Cardiac muscle cell (in vitro differentiated cells and primary cell): ENCODE measurements around the gene ALDH1A3. TPM values are rescaled to one million over a fixed set of nuclear protein-coding genes. Genes with fewer than 3 reads are reported as not detected.

Experiments
- DNase-seq, 2 donors: peaks; one replicate each; pipeline versions ENCODE4 v3.0.0 to v3.0.0-alpha.2; 2010 to 2017; ENCODE audit warnings: low read depth in 1 of 2, low spot score in 1 of 2
- H3K27ac ChIP-seq: fragments of 200-600 bp; sonication (generic); 2 replicates; pipeline ENCODE4 v1.5.1; 2016
- H3K27me3 ChIP-seq: fragments of 200-600 bp; sonication (generic); 2 replicates; pipeline ENCODE4 v1.6.0; 2016; ENCODE audit warnings: control low read depth
- H3K36me3 ChIP-seq: fragments of 200-600 bp; sonication (generic); 2 replicates; pipeline ENCODE4 v1.5.1; 2016; ENCODE audit warnings: control low read depth
- H3K4me1 ChIP-seq: fragments of 200-600 bp; sonication (generic); 2 replicates; pipeline ENCODE4 v1.8.1; 2017; ENCODE audit warnings: low read depth, mild to moderate bottlenecking, mixed run types
- H3K4me3 ChIP-seq: fragments of 200-600 bp; sonication (generic); 2 replicates; pipeline ENCODE4 v1.5.1; 2016; ENCODE audit warnings: mild to moderate bottlenecking
- H3K9me3 ChIP-seq: fragments of 200-600 bp; sonication (generic); 2 replicates; pipeline ENCODE4 v1.5.1; 2017; ENCODE audit warnings: low read depth, mild to moderate bottlenecking, control low read depth
- polyA plus RNA-seq: library from polyadenylated mRNA; unstranded; fragments of >200 nt; fragmentation: Nextera tagmentation; extraction: Ambion mirVana; gene quantifications from 2 replicates; pipeline ENCODE4 v1.2.1, GENCODE V29; 2016
- total RNA-seq: library from RNA; depleted of rRNA; stranded (reverse); fragments of >200 nt; gene quantifications from 2 replicates; pipeline ENCODE4 v1.2.3, GENCODE V29; 2016
- TF ChIP-seq, protein P1 (sequence below): IDR thresholded peaks from 2 replicates; pipeline ENCODE4 v1.5.1; 2012; ENCODE audit warnings: low read depth, mild to moderate bottlenecking, low read length

Gene ALDH1A3
- total and polyA plus RNA-seq, 2 experiments from 2014 or later, result 0.28 TPM; not detected in 1

DNA sequence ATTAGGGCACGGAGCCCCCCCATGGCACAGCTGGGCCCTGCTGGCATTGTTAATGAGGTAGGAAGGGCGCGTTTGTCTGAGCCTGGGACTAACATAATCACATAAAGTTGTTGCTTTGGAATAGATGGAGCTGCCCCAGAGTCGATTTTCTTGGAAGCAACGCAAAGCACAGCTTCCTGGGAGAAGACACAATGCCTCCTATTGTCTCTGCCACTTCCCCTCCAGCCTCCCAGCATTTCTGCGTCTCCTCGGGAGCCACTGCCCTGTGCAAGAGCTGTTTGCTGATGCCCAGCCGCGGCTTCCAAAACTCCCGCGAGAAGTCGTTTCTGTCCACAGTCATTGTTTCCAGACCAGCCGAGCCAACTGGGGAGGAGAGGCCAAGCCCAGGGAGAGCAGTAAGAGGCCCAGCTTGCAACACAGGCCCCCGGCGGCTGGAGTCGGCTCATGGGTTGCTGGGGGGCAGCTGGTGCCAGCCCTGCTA lies 18.1 kb upstream of the ALDH1A3 start:
- Histone ChIP-seq H3K36me3 (no peaks in the 10 kb centered on the region), H3K27ac (no peak overlapping the region), H3K27me3 (no peaks in the 10 kb centered on the region), H3K9me3 (no peaks in the 10 kb centered on the region), H3K4me1 (no peaks in the 10 kb centered on the region), H3K4me3 (no peak overlapping the region)
- TF ChIP-seq, protein P1, sequence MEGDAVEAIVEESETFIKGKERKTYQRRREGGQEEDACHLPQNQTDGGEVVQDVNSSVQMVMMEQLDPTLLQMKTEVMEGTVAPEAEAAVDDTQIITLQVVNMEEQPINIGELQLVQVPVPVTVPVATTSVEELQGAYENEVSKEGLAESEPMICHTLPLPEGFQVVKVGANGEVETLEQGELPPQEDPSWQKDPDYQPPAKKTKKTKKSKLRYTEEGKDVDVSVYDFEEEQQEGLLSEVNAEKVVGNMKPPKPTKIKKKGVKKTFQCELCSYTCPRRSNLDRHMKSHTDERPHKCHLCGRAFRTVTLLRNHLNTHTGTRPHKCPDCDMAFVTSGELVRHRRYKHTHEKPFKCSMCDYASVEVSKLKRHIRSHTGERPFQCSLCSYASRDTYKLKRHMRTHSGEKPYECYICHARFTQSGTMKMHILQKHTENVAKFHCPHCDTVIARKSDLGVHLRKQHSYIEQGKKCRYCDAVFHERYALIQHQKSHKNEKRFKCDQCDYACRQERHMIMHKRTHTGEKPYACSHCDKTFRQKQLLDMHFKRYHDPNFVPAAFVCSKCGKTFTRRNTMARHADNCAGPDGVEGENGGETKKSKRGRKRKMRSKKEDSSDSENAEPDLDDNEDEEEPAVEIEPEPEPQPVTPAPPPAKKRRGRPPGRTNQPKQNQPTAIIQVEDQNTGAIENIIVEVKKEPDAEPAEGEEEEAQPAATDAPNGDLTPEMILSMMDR, result no peak
- peak in 1 of 2 donors; percentile 52 for DNase-seq

DNA sequence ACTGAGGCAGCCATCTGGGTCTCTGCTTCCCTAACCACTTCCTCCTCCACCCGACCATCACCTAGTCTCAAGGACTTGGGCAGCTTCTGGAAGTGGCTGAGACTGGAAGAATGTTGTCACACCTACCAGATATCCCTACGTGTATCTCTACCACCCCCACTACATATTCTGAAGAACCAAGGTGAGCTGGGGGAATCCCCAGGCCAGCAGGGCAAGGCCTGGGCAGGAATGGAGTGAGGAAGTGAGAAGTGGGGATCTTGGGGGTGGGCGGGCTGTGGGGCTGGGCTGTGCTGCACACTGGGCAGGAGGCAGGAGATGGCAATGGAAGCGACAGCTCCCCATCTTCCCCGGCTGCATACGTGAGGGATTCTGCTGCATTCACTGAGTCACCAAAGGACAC lies 17.5 kb upstream of the ALDH1A3 start:
- TF ChIP-seq, protein P1, result no peak
- H3K4me3 ChIP-seq, result no peak overlapping the region
- no peaks in the 10 kb centered on the region for H3K9me3 ChIP-seq
- H3K36me3 ChIP-seq, result no peaks in the 10 kb centered on the region
- H3K27ac ChIP-seq, result no peak overlapping the region
- no peaks in the 10 kb centered on the region for H3K4me1 ChIP-seq
- H3K27me3 ChIP-seq, result no peaks in the 10 kb centered on the region
- DNase-seq, result no peak

DNA sequence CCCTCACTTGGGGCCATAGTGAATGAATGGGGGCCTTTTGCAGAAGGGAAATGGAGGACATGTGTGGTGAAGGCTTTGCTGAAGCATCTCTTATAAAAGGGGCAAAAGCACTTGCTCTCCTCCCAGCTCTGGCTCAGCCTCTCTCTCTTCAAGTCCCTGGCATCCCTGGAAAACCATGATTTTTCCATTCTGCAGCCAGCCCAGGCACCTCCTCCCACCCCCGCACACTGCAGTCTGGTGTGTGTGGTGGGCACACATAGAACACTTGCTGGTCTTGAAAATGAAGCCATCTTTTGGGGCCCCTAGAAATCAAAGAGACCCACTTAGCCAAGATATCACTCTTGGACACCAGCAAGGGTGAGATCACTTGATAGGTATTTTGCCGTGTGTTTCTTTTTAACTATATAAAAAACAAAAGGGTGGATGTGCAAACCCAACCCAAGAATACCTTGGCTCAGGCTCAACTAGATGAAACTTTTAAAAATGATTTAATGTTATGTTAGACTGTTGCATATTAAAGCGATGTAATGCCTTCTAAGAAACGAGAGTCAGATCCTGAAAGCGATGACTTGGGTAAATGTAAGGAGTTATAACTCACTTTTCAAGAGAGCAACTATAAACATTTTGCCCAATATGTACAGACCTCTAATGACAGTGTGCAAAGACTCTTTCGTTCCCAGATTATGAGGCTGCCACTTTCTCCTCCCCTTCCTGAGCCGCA lies 16.4 kb upstream of the ALDH1A3 start:
- DNase-seq, result no peak
- TF ChIP-seq, protein P1, result no peak
- no peak overlapping the region for H3K27ac ChIP-seq

DNA sequence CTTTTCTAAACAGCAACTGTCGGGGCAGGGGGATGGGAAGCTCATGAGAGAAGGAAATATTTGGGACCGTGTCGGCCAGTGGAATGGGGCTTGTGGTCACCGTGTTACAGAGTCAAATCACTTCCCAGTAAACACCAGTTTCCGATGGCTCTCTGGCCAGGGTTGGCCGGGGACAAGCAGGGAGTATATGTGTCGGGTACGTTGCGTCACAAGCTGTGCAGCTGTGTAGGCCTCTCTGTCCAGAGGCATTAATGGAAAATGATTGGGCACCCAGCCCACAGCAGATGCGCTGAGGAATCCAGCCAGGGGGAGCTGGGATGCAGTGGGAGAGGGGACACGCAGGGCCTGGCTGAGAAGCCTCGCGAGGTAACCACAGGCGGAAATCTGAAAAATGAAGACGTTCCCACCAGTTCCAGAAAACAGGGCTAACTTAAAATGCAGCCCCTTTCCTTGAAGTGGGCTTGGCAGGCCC lies 15.8 kb upstream of the ALDH1A3 start:
- Histone ChIP-seq H3K27ac (no peak overlapping the region), H3K36me3 (no peaks in the 10 kb centered on the region), H3K9me3 (no peaks in the 10 kb centered on the region), H3K4me1 (no peaks in the 10 kb centered on the region), H3K4me3 (no peak overlapping the region), H3K27me3 (no peaks in the 10 kb centered on the region)
- peak in 1 of 2 donors; percentile 96 for DNase-seq
- TF ChIP-seq, protein P1, result no peak

More for the DNA sequence above, 16.4 kb upstream of the ALDH1A3 start:
- Histone ChIP-seq H3K27me3 (no peaks in the 10 kb centered on the region), H3K9me3 (no peaks in the 10 kb centered on the region), H3K4me1 (no peaks in the 10 kb centered on the region), H3K4me3 (no peak overlapping the region), H3K36me3 (no peaks in the 10 kb centered on the region)

DNA sequence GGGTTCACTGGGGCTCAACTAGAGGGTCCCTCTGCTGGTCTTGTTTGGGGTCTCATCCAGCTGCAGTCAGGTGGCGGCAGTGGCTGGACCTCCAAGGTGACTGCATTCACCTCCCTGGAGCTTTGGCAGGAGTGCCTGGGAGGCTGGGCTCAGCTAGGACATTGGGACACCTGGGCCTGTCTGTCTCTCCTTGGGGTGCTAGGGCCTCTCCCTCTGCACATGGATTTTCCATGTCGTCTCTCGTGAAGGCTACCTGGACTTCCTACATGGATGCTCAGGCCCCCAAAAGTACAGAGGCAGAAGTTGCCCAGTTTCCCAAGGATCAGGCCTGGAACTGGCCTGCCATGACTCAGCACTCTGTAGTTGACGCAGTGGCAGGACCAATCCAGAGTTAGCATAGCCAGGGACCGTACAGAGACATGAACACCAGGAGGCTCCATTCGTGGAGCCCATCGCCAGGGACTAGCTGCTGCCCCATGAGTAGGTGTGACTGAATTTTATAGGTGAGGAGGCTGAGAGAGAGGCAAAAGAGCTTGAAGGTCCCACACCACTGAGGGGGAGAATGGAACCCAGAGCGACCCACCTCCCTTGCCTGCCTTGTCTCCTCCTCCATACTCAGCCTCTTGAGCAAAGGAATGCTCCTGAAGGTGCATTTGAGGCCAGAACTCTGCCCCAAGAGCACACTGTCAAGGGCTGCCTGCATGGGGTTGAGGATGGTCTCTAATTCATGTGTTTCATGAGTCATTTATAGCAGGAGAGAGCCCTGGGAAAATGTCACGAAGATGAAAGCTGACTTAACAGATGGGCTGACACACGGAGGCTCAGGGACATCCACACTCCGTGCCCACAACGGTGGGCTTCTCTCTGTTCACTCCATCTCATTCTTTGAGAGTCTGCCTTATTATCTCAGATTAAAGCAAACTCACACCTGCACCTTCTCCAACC lies 13.0 kb upstream of the ALDH1A3 start:
- no peaks in the 10 kb centered on the region for H3K9me3 ChIP-seq
- H3K4me1 ChIP-seq, result no peaks in the 10 kb centered on the region
- DNase-seq, result no peak
- TF ChIP-seq, protein P1, result no peak
- no peak overlapping the region for H3K27ac ChIP-seq
- no peak overlapping the region for H3K4me3 ChIP-seq
- no peaks in the 10 kb centered on the region for H3K27me3 ChIP-seq
- H3K36me3 ChIP-seq, result no peaks in the 10 kb centered on the region
